Neuronal stem cell (in vitro differentiated cells): ENCODE results near the gene B3GNT3.

ENCODE experiments used
- DNase-seq: peaks from one replicate; pipeline ENCODE4 v3.0.0-alpha.2; 2013; ENCODE audit warnings: low spot score
- H2AFZ ChIP-seq: one replicate; pipeline ENCODE4 v1.6.1; 2013; ENCODE audit warnings: mild to moderate bottlenecking, low read length, inconsistent platforms
- H2AK5ac ChIP-seq: 2 replicates; pipeline ENCODE4 v1.6.1; 2013; ENCODE audit warnings: low read depth, mild to moderate bottlenecking, inconsistent platforms, low read length, moderate library complexity, mixed read lengths
- H2BK120ac ChIP-seq: 2 replicates; pipeline ENCODE4 v1.6.1; 2013; ENCODE audit warnings: low read depth, mild to moderate bottlenecking, inconsistent platforms, low read length, moderate library complexity, mixed read lengths
- H2BK12ac ChIP-seq: one replicate; pipeline ENCODE4 v1.6.1; 2013; ENCODE audit warnings: low read length, inconsistent platforms
- H2BK15ac ChIP-seq: 2 replicates; pipeline ENCODE4 v1.6.1; 2013; ENCODE audit warnings: mild to moderate bottlenecking, low read length, inconsistent platforms, mixed read lengths
- H2BK5ac ChIP-seq: one replicate; pipeline ENCODE4 v1.6.1; 2013; ENCODE audit warnings: inconsistent platforms, mild to moderate bottlenecking, low read length, moderate library complexity
- H3K14ac ChIP-seq: one replicate; pipeline ENCODE4 v1.6.1; 2013; ENCODE audit warnings: low read length, inconsistent platforms
- H3K18ac ChIP-seq: 2 replicates; pipeline ENCODE4 v1.6.1; 2013; ENCODE audit warnings: low read length, inconsistent platforms
- H3K23ac ChIP-seq: 2 replicates; pipeline ENCODE4 v1.6.1; 2013; ENCODE audit warnings: low read depth, mild to moderate bottlenecking, mixed read lengths, low read length, inconsistent platforms; ENCODE audit not compliant: poor library complexity
- H3K27ac ChIP-seq: replicated peaks from 3 replicates; pipeline ENCODE4 v1.5.1; 2013; ENCODE audit warnings: low read length, inconsistent platforms
- H3K27me3 ChIP-seq, 3 experiments: 2 replicates each; pipeline ENCODE4 v1.6.1; 2013; ENCODE audit warnings: low read length in 3 of 3, mild to moderate bottlenecking in 2 of 3, inconsistent platforms in 1 of 3, low read depth in 1 of 3, mixed read lengths in 1 of 3, moderate library complexity in 1 of 3; ENCODE audit not compliant: control insufficient read depth in 3 of 3, insufficient read depth in 3 of 3
- H3K36me3 ChIP-seq, 2 donors: replicated peaks in 1 of 2; 2 replicates each; pipeline ENCODE4 v1.6.1; 2013; ENCODE audit warnings: low read length in 2 of 2; ENCODE audit not compliant: control insufficient read depth in 2 of 2, insufficient read depth in 2 of 2
- H3K4ac ChIP-seq: 2 replicates; pipeline ENCODE4 v1.6.1; 2013; ENCODE audit warnings: inconsistent platforms, mild to moderate bottlenecking, low read length, moderate library complexity
- H3K4me1 ChIP-seq, 2 donors: 1 replicate in 1 of 2; 2 replicates in 1 of 2; pipeline ENCODE4 v1.6.1; 2013; ENCODE audit warnings: low read length in 2 of 2, low read depth in 1 of 2; ENCODE audit not compliant: control insufficient read depth in 2 of 2, insufficient read depth in 1 of 2
- H3K4me2 ChIP-seq: one replicate; pipeline ENCODE4 v1.6.1; 2013; ENCODE audit warnings: mild to moderate bottlenecking, low read length, inconsistent platforms; ENCODE audit not compliant: insufficient read depth, poor library complexity, severe bottlenecking
- H3K4me3 ChIP-seq, 2 donors: 2 replicates each; pipeline ENCODE4 v1.5.1; 2013; ENCODE audit warnings: low read length in 2 of 2, mild to moderate bottlenecking in 2 of 2, inconsistent platforms in 1 of 2, moderate library complexity in 1 of 2
- H3K79me1 ChIP-seq: one replicate; pipeline ENCODE4 v1.6.1; 2013; ENCODE audit warnings: low read depth, mild to moderate bottlenecking, inconsistent platforms, low read length, moderate library complexity
- H3K9ac ChIP-seq: one replicate; pipeline ENCODE4 v1.6.1; 2013; ENCODE audit warnings: mild to moderate bottlenecking, low read depth, low read length, inconsistent platforms; ENCODE audit not compliant: poor library complexity
- H3K9me3 ChIP-seq, 2 donors: replicated peaks in 1 of 2; 2 replicates each; pipeline versions ENCODE3 to v1.6.1; 2013; ENCODE audit warnings: low read length in 2 of 2, mild to moderate bottlenecking in 2 of 2, inconsistent platforms in 1 of 2, low read depth in 1 of 2, mixed read lengths in 1 of 2, moderate library complexity in 1 of 2; ENCODE audit not compliant: control insufficient read depth in 2 of 2, insufficient read depth in 1 of 2
- H4K8ac ChIP-seq: one replicate; pipeline ENCODE4 v1.6.1; 2013; ENCODE audit warnings: low read depth, mild to moderate bottlenecking, inconsistent platforms, low read length, moderate library complexity
- H4K91ac ChIP-seq: one replicate; pipeline ENCODE4 v1.6.1; 2013; ENCODE audit warnings: low read length, low read depth, mild to moderate bottlenecking, inconsistent platforms; ENCODE audit not compliant: poor library complexity
- WGBS, 2 donors: extraction: QIAGEN DNeasy Blood & Tissue Kit; methylation state at CpG; one replicate each; pipeline ENCODE4 v1.1.7; 2013; ENCODE audit warnings: missing lambda C conversion rate in 2 of 2, mixed read lengths in 1 of 2; ENCODE audit not compliant: insufficient read length in 2 of 2, insufficient replicate concordance in 1 of 2; ENCODE audit errors: extremely low coverage in 2 of 2; 5-methylcytosine and 5-hydroxymethylcytosine counted together

The B3GNT3 gene

DNA sequence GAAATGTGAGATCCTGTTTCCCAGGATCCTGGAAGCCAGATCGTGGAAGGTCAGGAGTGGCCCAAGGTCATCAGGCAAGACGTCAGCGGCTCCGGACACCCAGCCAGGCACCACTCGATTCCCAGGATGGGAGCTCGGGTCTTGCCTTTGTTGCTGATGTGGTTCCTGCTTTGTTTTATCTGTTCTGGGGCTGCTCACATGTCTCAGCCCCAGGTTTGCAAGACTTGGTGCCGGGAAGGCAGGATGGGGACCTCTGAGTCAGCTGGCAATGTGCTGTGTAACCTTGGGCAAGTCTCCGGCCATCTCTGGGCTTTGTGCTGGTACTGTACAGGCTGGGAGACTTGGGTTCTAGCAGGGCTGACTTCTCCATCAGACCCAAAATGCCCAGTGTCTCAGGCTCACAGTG lies 45.0 kb upstream of the B3GNT3 start:
- Histone ChIP-seq H3K4me2 (no peak overlapping the region), H2BK12ac (no peak overlapping the region), H3K23ac (no peak overlapping the region), H3K4ac (no peak overlapping the region), H4K8ac (no peak overlapping the region), H2AK5ac (no peak overlapping the region), H2BK15ac (no peak overlapping the region), H3K14ac (no peak overlapping the region), H3K9me3 (no peaks in the 10 kb centered on the region), H3K4me1 (peaks cover 11 to 16% of the 10 kb centered on the region in 2 donors), H3K79me1 (peaks cover 2% of the 10 kb centered on the region), H2BK5ac (no peak overlapping the region), H3K27me3 (no peaks in the 10 kb centered on the region), H3K36me3 (no peaks in the 10 kb centered on the region), H2AFZ (no peak overlapping the region), H2BK120ac (no peak overlapping the region), H3K27ac (no peak overlapping the region), H3K9ac (no peak overlapping the region), H3K4me3 (no peak overlapping the region), H3K18ac (peak overlapping the region; percentile 2), H4K91ac (no peak overlapping the region)
- no peak for DNase-seq
- WGBS, 2 donors, result no CpG with 5 or more reads among the region's 8 CpGs

DNA sequence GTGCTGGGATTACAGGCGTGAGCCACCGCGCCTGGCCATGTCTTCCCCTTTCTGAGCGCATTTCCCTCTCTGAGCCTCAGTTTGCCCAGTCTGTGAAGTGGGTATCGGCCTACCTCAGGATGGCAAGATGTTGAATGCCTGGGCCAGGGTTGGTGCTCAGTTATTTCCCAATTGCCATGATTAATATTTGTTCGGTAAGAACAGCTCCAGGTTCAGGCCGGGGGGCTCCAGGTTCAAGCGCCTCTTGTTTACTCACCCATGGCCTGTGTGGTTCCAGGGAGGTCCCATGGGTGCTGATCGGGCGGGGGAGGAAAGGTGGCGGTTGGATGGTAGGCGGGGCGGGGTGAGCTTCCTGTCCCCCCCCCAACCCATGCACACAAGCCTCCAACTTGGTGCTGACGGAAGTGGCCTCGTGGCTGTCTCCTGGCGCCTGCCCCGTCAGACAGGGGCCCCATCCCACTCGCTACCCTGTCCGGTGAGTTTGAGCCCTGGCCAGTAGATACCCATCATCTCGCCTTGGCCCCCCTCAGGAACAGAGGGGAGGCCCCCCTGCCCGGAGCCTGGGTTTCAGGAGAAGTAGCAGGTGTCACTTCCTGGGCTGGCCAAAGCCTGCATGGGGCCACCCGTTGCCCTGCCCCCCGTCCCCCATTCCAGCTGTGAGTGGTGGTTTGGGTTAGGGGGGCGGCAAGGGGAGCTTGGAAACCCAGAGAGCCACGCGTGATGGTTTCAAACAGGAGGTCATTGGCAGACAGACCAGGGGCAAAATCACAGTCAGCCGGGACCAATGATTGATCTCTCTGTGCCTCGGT lies 43.6 kb upstream of the B3GNT3 start, which contains the start of gene FCHO1:
Gene FCHO1, plus strand, starts transcription at position 375 of the 809 bp plus-strand sequence. CDS start 3,688 bp downstream, outside the sequence.
- Histone ChIP-seq H2BK120ac (no peak within 1 kb of the TSS), H3K4me3 (no peak within 1 kb of the TSS), H3K36me3 (no peaks in the 10 kb centered on the region), H2BK12ac (no peak within 1 kb of the TSS), H2AK5ac (peak within 1 kb of the TSS; percentile 78), H3K27ac (no peak within 1 kb of the TSS), H3K9me3 (no peaks in the 10 kb centered on the region), H3K18ac (peak within 1 kb of the TSS; percentile 36), H3K4me2 (no peak within 1 kb of the TSS), H3K4ac (no peak within 1 kb of the TSS), H2BK15ac (peak within 1 kb of the TSS; percentile 81), H3K4me1 (peaks cover 22 to 30% of the 10 kb centered on the region in 2 donors), H2AFZ (no peak within 1 kb of the TSS), H2BK5ac (no peak within 1 kb of the TSS), H4K91ac (no peak within 1 kb of the TSS), H3K9ac (peak within 1 kb of the TSS; percentile 26), H3K14ac (no peak within 1 kb of the TSS), H4K8ac (no peak within 1 kb of the TSS), H3K79me1 (peaks cover 2% of the 10 kb centered on the region), H3K27me3 (no peaks in the 10 kb centered on the region), H3K23ac (peak within 1 kb of the TSS; percentile 21)
- WGBS, 2 donors, result no CpG with 5 or more reads among the region's 28 CpGs
- DNase-seq, result no peak

DNA sequence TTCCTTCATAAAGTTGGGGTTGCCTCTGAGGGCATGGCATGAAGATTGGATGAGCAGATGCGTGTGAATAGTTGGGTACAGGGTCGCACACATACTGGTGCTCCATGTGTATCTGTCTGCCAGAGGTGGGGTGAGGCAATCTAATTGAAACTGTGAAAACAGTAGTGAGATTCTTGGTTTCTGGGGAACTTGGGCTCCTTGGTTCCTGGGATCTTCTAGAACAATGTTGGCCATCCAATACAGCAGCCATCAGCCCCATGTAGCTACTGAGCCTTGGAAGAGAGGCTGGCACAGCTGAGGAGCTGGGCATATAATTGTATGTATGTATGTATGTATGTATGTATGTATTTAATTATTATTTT lies 43.0 kb upstream of the B3GNT3 start:
- no peak overlapping the region for H3K4me2 ChIP-seq
- no peak overlapping the region for H2BK5ac ChIP-seq
- no peak overlapping the region for H4K91ac ChIP-seq
- no peak overlapping the region for H3K27ac ChIP-seq
- no peaks in the 10 kb centered on the region for H3K9me3 ChIP-seq
- H2BK12ac ChIP-seq, result no peak overlapping the region
- peaks cover 4% of the 10 kb centered on the region for H3K79me1 ChIP-seq
- H3K14ac ChIP-seq, result no peak overlapping the region
- WGBS, 2 donors, result no CpG with 5 or more reads among the region's 2 CpGs
- H3K36me3 ChIP-seq, result no peaks in the 10 kb centered on the region
- H2AFZ ChIP-seq, result no peak overlapping the region
- H3K4me1 ChIP-seq, result peaks cover 23 to 33% of the 10 kb centered on the region in 2 donors
- H3K18ac ChIP-seq, result no peak overlapping the region
- no peak overlapping the region for H3K4ac ChIP-seq
- H3K27me3 ChIP-seq, result no peaks in the 10 kb centered on the region
- no peak overlapping the region for H3K9ac ChIP-seq
- H3K4me3 ChIP-seq, result no peak overlapping the region
- peak overlapping the region; percentile 78 for H2AK5ac ChIP-seq
- H2BK15ac ChIP-seq, result peak overlapping the region; percentile 81
- no peak overlapping the region for H3K23ac ChIP-seq
- H4K8ac ChIP-seq, result no peak overlapping the region
- no peak overlapping the region for H2BK120ac ChIP-seq
- DNase-seq, result no peak

DNA sequence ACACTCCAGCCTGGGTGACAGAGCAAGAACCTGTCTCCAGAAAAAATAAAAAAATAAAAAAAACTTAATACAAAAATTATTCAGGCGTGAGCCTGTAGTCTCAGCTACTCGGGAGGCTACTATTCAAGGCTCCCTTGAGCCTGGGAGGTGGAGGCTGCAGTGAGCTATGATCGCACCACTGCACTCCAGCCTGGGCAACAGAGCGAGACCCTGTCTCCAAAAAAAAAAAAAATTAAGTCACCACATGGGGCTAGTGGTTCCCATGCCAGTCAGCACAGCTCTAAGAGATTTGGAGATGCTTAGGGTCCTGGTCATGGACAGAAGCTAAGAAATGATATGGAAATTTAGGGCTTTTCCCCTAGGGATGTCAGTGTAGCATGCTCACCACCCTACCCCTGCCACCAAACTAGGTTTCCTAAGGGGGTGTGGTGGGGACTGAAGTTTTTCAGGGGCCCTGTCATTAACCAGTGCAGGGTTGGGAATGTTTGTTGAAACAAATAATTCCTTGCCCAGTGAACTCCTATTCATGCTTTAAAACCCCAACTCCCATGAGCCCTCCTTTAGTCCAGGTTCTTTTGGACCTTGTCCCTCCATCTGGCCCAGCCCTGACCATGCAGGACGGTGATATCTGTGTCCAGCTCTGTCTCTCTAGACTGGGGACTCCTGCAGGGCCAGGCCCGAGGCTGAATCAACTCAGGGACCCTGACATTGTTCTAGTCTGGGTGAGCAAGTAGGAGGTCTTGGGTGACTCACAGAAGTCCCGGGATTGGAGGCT lies 41.9 kb upstream of the B3GNT3 start:
- Histone ChIP-seq H3K4ac (no peak overlapping the region), H3K79me1 (peaks cover 4% of the 10 kb centered on the region), H2BK120ac (no peak overlapping the region), H2BK12ac (no peak overlapping the region), H3K9me3 (no peaks in the 10 kb centered on the region), H3K27ac (no peak overlapping the region), H3K18ac (no peak overlapping the region), H3K14ac (no peak overlapping the region), H3K23ac (no peak overlapping the region), H3K4me1 (peaks cover 23 to 33% of the 10 kb centered on the region in 2 donors), H4K8ac (no peak overlapping the region), H4K91ac (no peak overlapping the region), H2AFZ (no peak overlapping the region), H2BK5ac (no peak overlapping the region), H3K4me2 (no peak overlapping the region), H3K4me3 (no peak overlapping the region), H3K9ac (no peak overlapping the region), H3K27me3 (no peaks in the 10 kb centered on the region), H3K36me3 (no peaks in the 10 kb centered on the region), H2AK5ac (no peak overlapping the region), H2BK15ac (no peak overlapping the region)
- WGBS, 2 donors, result no CpG with 5 or more reads among the region's 7 CpGs
- DNase-seq, result no peak
